ENCODE data around the gene GC. TPM values are rescaled to one million over a fixed set of nuclear protein-coding genes. Genes with fewer than 3 reads are reported as not detected.

GC gene
- total and polyA plus RNA-seq, 2 of the 8 experiments (the other 6 are each of a cell fraction or from before 2014, with no cell fraction given): 0.09 to 0.34 TPM

- Histone ChIP-seq H3K36me3 (ENCODE audit: control insufficient read depth in 2 of 4, insufficient read depth in 4 of 4, low read length in 3 of 4) (peaks cover 0 to 11% (median 0%) of the 10 kb centered on the region in 4 experiments; a peak in 2 of 8 replicates), H3K27me3 (replicated peaks in 1 of 4; ENCODE audit: control insufficient read depth in 3 of 4, extremely low read depth in 1 of 4, insufficient read depth in 3 of 4, low read length in 3 of 4) (no peaks in the 10 kb centered on the region), H4K91ac (replicated peaks; ENCODE audit: insufficient read length, low read length) (no peak overlapping the region), H2BK120ac (replicated peaks; ENCODE audit: low read depth, low read length) (no peak overlapping the region), H4K5ac (ENCODE audit: insufficient read length, low read depth, low read length) (peak overlapping the region; percentile 97), H2AK5ac (ENCODE audit: low read depth, low read length) (no peak overlapping the region), H2BK20ac (ENCODE audit: low read length) (no peak overlapping the region), H3K18ac (ENCODE audit: extremely low read depth, low read length) (no peak overlapping the region), H3K23ac (ENCODE audit: insufficient read length) (no peak overlapping the region), H3K79me1 (ENCODE audit: low read depth, low read length) (no peaks in the 10 kb centered on the region), H2BK15ac (ENCODE audit: low read length) (no peak overlapping the region), H3K4ac (replicated peaks; ENCODE audit: insufficient read length, low read depth, low read length) (no peak overlapping the region), H3K14ac (ENCODE audit: insufficient read length) (no peak overlapping the region), H4K8ac (ENCODE audit: extremely low read depth, insufficient read depth, low read length) (no peak overlapping the region), H4K20me1 (replicated peaks in 1 of 2; ENCODE audit: control insufficient read depth in 1 of 2, insufficient read depth in 2 of 2, low read length in 2 of 2) (no peaks in the 10 kb centered on the region), H3K4me1 (replicated peaks in 1 of 4; ENCODE audit: control insufficient read depth in 3 of 4, insufficient read depth in 4 of 4, low read length in 3 of 4) (peaks cover 0 to 6% (median 2%) of the 10 kb centered on the region in 4 experiments; a peak in 3 of 7 replicates), H2BK5ac (ENCODE audit: low read depth, low read length) (no peak overlapping the region), H3K23me2 (ENCODE audit: low read depth, low read length) (no peaks in the 10 kb centered on the region), H3K4me2 (ENCODE audit: insufficient read depth in 1 of 2, low read depth in 2 of 2, low read length in 2 of 2) (peak overlapping the region; percentile 12 to 22; a peak in 3 of 4 replicates), H3K9me3 (ENCODE audit: insufficient read depth in 2 of 2, low read depth in 1 of 2, low read length in 1 of 2) (peaks cover 8 to 11% of the 10 kb centered on the region in 2 experiments), H2BK12ac (ENCODE audit: low read depth, low read length) (no peak overlapping the region), H3K9ac (replicated peaks in 1 of 4; ENCODE audit: extremely low read depth in 1 of 4, low read depth in 3 of 4, low read length in 3 of 4) (no peak overlapping the region), H3K27ac (ENCODE audit: low read depth, low read length) (no peak overlapping the region), H2AFZ (ENCODE audit: low read length) (no peak overlapping the region), H3K4me3 (ENCODE audit: extremely low read depth in 1 of 4, insufficient read depth in 2 of 4, low read depth in 3 of 4, low read length in 4 of 4) (peak overlapping the region in 1 of 4 experiments; percentile 16; a peak in 1 of 8 replicates), H3K56ac (replicated peaks; ENCODE audit: insufficient read length, low read depth, low read length) (no peak overlapping the region), H3K79me2 (ENCODE audit: control insufficient read depth in 1 of 2, insufficient read depth in 2 of 2, low read length in 2 of 2) (no peaks in the 10 kb centered on the region)
- 10% methylated on average over 2 of the region's 2 CpGs; no CpG with 5 or more reads in 1 of the 2 experiments for WGBS, 2 experiments (ENCODE audit: extremely low coverage in 1 of 2, insufficient coverage in 1 of 2, insufficient read length in 1 of 2, insufficient replicate concordance in 2 of 2, low coverage in 1 of 2, low lambda C conversion rate in 2 of 2, missing lambda C conversion rate in 1 of 2)
- ChIA-PET POLR2A (ENCODE audit: partially characterized antibody) (no interaction called here), CTCF (ENCODE audit: partially characterized antibody) (interaction anchor here (0.7 kb wide), 1 partner anchor 538 kb away, joined by 3 read pairs; no protein-coding TSS in a partner anchor)
- peak in 1 of 2 experiments; percentile 13 for DNase-seq (ENCODE audit: low read depth in 1 of 2, low spot score in 2 of 2)
- TF ChIP-seq HDAC2 (IDR thresholded peaks at IDR 0.05; ENCODE audit: borderline replicate concordance in 1 of 2, low read depth in 2 of 2, low read length in 2 of 2) (0 out of 4 replicates have a peak, but pooled peaks of 1 of the 2 experiments have one; percentile 30), NANOG (IDR thresholded peaks at IDR 0.05; ENCODE audit: insufficient read depth, low read depth, low read length, poor library complexity, severe bottlenecking) (peak; percentile 46), RXRA (IDR thresholded peaks at IDR 0.05; ENCODE audit: insufficient read depth, low read depth, low read length) (no peak)
- no peak for FAIRE-seq
Observed at GRCh38 chr4:71765821-71766383, 18.0 kb downstream of the GC start.

All from H1 (cell line).